Measurements from ENCODE around the gene ARHGEF17. TPM values are rescaled to one million over a fixed set of nuclear protein-coding genes. Genes with fewer than 3 reads are reported as not detected.

ARHGEF17 gene
- total RNA-seq, 1 donor from 2014 or later, result 43.3 TPM

- Mint-ChIP-seq H3K9me3 (ENCODE audit: unreplicated experiment) (peaks cover 11% of the 10 kb centered on the region), H3K4me3 (ENCODE audit: unreplicated experiment) (no peak overlapping the region), H3K36me3 (ENCODE audit: unreplicated experiment) (no peaks in the 10 kb centered on the region), H3K27me3 (ENCODE audit: unreplicated experiment) (peaks cover 3% of the 10 kb centered on the region), H3K27ac (ENCODE audit: unreplicated experiment) (no peak overlapping the region), H3K4me1 (ENCODE audit: low read depth, unreplicated experiment) (peaks cover 59% of the 10 kb centered on the region)
- DNase-seq, result peak; percentile 52
- no peak for TF ChIP-seq CTCF (IDR thresholded peaks at IDR 0.05; ENCODE audit: partially characterized antibody, unreplicated experiment)
Observed at GRCh38 chr11:73331138-73331916, 23.3 kb downstream of the ARHGEF17 start.

- no peak overlapping the region for H3K4me3 Mint-ChIP-seq (ENCODE audit: unreplicated experiment)
- peaks cover 3% of the 10 kb centered on the region for H3K27me3 Mint-ChIP-seq (ENCODE audit: unreplicated experiment)
- H3K27ac Mint-ChIP-seq (ENCODE audit: unreplicated experiment), result no peak overlapping the region
- H3K36me3 Mint-ChIP-seq (ENCODE audit: unreplicated experiment), result no peaks in the 10 kb centered on the region
- TF ChIP-seq CTCF (IDR thresholded peaks at IDR 0.05; ENCODE audit: partially characterized antibody, unreplicated experiment), result no peak
- H3K9me3 Mint-ChIP-seq (ENCODE audit: unreplicated experiment), result peaks cover 10% of the 10 kb centered on the region
- H3K4me1 Mint-ChIP-seq (ENCODE audit: low read depth, unreplicated experiment), result peaks cover 47% of the 10 kb centered on the region
- no peak for DNase-seq
Observed at GRCh38 chr11:73333173-73333572, 25.1 kb downstream of the ARHGEF17 start.

- Mint-ChIP-seq H3K27me3 (ENCODE audit: unreplicated experiment) (peaks cover 3% of the 10 kb centered on the region), H3K9me3 (ENCODE audit: unreplicated experiment) (peaks cover 9% of the 10 kb centered on the region), H3K27ac (ENCODE audit: unreplicated experiment) (no peak overlapping the region), H3K4me1 (ENCODE audit: low read depth, unreplicated experiment) (peaks cover 41% of the 10 kb centered on the region), H3K4me3 (ENCODE audit: unreplicated experiment) (no peak overlapping the region), H3K36me3 (ENCODE audit: unreplicated experiment) (no peaks in the 10 kb centered on the region)
- DNase-seq, result no peak
- no peak for TF ChIP-seq CTCF (IDR thresholded peaks at IDR 0.05; ENCODE audit: partially characterized antibody, unreplicated experiment)
Observed at GRCh38 chr11:73333640-73334383, 25.7 kb downstream of the ARHGEF17 start.

GRCh38 chr11:73334384-73335203 is 26.5 kb downstream of the ARHGEF17 start:
- no peak overlapping the region for H3K4me3 Mint-ChIP-seq (ENCODE audit: unreplicated experiment)
- H3K27me3 Mint-ChIP-seq (ENCODE audit: unreplicated experiment), result peaks cover 2% of the 10 kb centered on the region
- peaks cover 44% of the 10 kb centered on the region for H3K4me1 Mint-ChIP-seq (ENCODE audit: low read depth, unreplicated experiment)
- no peak for DNase-seq
- no peak for TF ChIP-seq CTCF (IDR thresholded peaks at IDR 0.05; ENCODE audit: partially characterized antibody, unreplicated experiment)
- no peaks in the 10 kb centered on the region for H3K36me3 Mint-ChIP-seq (ENCODE audit: unreplicated experiment)
- peak overlapping the region; percentile 68 for H3K27ac Mint-ChIP-seq (ENCODE audit: unreplicated experiment)
- H3K9me3 Mint-ChIP-seq (ENCODE audit: unreplicated experiment), result peaks cover 7% of the 10 kb centered on the region

Data from glutamatergic neuron (in vitro differentiated cells).